Transverse colon (tissue), 3 donors: Measurements from ENCODE around the gene ZNF518A.

ENCODE experiments used
- EP300 ChIP-seq: sonication (generic); formaldehyde crosslinking; IDR thresholded peaks from one replicate; pipeline ENCODE4 v1.6.1; 2017; ENCODE audit warnings: antibody characterized with exemption, low read depth
- POLR2A ChIP-seq: fragments of 450-650 bp; IDR thresholded peaks from one replicate; pipeline ENCODE4 v1.6.1; 2016; ENCODE audit warnings: antibody characterized with exemption, mild to moderate bottlenecking, moderate library complexity
- TF ChIP-seq, protein P1 (sequence below), 5 experiments: fragments of 200-600 bp in 3 of 5; fragments of 450-650 bp in 2 of 5; sonication (generic) in 3 of 5; IDR thresholded peaks; 1 replicate in 2 of 5; 2 replicates in 3 of 5; pipeline ENCODE4 v1.5.1; 2016 to 2017; ENCODE audit warnings: antibody characterized with exemption in 5 of 5, inconsistent platforms in 3 of 5, mild to moderate bottlenecking in 2 of 5, moderate library complexity in 1 of 5

DNA sequence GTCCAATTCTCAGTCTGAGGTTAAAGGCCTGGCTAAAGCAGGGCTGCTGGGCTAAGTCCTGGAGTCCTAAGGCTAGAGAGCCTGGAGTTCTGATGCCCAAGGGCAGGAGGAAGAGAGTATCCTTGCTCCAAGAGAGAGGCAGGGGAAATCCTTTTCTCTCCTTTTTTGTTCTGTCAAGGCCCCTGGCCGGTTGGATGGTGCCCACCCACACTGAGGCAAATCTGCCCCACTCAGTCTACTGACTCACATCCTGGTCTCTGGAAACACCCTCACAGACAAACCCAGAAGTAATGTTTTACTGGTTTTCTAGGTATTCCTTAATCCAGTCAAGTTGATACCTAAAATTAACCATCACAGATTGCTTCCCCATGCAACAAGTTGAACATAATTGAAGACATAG, 23.0 kb downstream of the ZNF518A start:
- TF ChIP-seq POLR2A (no peak), EP300 (no peak)
- TF ChIP-seq, protein P1, sequence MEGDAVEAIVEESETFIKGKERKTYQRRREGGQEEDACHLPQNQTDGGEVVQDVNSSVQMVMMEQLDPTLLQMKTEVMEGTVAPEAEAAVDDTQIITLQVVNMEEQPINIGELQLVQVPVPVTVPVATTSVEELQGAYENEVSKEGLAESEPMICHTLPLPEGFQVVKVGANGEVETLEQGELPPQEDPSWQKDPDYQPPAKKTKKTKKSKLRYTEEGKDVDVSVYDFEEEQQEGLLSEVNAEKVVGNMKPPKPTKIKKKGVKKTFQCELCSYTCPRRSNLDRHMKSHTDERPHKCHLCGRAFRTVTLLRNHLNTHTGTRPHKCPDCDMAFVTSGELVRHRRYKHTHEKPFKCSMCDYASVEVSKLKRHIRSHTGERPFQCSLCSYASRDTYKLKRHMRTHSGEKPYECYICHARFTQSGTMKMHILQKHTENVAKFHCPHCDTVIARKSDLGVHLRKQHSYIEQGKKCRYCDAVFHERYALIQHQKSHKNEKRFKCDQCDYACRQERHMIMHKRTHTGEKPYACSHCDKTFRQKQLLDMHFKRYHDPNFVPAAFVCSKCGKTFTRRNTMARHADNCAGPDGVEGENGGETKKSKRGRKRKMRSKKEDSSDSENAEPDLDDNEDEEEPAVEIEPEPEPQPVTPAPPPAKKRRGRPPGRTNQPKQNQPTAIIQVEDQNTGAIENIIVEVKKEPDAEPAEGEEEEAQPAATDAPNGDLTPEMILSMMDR (IDR thresholded peaks at IDR 0.05): no peak
